Activated CD8-positive, alpha-beta memory T cell treated with anti-CD3 and anti-CD28 coated beads for 1 hour (primary cell): Measurements from ENCODE around the gene UTP4.

Experiments
- DNase-seq, 2 donors: peaks; one replicate each; pipeline ENCODE4 v3.0.0-alpha.2; 2020; ENCODE audit warnings: low read depth in 1 of 2; ENCODE audit errors: extremely low read depth in 1 of 2

Gene UTP4

DNA sequence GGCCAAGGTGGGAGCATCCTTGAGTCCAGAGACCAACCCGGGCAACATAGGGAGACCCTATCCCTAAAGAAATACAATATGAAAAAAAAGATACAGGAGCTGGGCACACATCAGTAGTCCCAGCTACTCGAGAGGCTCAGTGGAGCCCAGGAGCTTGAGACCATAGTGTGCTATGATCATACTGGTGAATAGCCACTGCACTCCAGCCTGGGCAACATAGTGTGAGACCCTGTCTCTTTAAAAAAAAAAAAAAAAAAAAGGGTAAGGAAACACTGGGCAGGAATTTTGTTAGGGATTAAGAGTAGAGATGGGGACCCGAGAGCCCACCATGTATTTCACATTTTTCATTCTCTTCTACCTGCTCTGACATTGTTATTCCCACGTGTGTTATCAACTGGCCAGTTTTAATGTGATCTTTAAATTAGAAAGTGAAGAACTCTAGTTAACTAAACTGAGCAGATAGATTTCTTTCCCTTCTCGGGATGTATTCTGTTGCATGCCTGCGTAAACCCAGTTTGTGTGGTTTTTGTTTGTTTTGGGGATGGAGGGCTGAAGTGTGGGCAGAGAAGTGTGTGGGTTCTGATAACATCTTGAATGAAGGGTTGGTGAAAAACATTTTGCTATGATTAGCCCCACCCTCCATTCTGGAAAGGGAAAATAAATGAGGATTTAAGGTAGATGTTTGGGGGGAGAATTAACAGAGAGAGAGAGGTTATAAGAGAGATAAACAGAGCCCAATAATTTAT is 37.3 kb downstream of the UTP4 start:
- DNase-seq: no peak

DNA sequence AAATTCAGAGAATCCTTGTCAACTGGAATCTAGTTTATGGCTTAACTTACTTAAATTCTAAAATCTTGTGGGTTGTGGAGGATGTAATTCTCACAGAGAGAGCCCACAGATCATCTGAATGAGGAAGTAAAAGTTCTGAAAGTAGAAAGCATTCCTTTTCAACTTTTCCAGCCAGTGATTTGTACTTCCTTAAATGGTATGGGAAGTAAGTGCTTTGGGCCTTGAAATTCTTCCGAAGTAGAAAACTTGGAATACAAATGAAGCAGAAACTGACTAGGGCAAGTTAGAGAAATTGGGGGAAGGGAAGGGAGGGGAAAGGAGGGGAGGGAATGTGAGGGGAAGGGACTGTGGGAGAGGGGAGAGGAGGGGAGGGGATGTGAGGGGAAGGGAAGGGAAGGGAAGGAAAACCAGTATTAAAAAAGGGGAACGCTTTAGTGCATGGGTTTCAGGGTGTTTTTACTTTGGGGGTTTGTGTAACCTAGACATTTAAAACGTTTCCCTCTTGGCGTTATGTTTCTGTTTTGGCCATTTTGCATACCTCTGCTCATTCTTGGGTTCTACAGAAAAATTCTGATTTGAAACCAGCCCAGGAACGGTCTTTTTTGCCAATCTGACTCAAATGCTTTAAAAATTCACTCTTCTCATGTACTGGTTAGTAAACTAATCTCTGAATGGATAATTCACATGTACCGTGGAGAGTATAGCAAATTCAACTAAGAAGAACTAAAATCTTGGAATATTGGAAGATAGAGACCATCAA is 39.1 kb downstream of the UTP4 start:
- DNase-seq: no peak

DNA sequence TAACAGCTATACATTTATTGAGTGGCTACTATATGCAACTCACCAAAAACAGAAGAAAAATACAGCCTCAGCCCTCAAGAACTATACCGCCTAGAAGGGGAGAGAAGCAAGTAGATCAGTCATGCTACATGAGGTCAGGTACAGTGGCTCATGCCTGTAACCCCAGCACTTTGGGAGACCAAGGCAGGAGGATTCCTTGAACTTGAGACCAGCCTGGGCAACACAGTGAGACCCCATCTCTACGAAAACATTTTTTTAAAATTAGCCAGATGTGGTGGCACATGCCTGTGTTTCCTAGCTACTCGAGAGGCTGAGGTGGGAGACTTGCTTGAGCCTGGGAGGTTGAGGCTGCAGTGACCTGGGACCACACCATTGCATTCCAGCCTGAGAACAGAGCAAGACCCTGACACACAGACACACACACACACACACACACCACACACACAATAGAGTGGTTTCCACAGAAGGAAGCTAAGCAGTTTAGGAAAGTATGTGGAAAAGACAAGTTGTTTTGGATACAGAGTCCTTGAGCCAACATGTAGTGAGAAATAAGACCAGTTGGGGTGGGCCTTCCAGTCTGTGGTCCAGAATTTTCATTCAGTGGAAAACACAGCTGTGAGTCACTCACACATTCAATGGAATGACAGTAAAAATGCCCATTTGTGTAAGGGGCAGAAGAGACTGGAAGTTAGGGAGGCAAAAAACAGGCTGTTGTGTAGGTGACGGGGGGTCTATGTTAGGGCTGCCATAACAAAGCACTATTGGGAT is 43.8 kb downstream of the UTP4 start:
- DNase-seq: no peak

DNA sequence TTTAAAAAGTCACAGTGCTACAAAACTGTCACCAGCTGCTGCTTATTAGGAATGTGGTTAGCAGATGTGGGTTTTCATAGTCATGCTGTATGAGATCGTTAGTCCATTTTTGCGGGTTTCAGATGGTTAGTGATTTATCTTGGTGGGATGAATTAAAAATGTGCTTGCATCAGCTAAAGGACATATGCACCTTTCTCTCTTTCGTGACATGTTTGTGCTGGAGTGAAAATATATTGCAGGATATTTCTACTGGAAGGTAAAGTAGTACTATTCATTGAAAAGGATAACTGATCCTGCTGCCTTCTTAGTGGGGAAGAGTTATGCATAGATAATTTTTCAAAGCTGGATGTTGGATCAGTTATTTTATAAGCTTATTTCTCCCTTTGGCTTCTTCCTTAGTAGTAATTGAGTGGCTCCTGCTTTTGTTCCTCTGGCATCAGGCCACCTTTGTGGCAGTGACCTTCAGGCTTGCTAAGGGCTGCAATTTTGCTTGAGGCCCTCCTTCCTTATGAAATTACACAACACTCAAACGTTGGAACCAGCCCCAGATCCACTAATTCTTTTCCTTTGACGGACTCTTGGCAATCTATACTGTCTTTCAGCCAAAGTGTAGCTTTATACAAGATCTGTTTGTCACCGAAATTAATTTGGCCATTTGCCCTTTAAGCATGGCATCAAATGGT is 47.0 kb downstream of the UTP4 start:
- no peak for DNase-seq

DNA sequence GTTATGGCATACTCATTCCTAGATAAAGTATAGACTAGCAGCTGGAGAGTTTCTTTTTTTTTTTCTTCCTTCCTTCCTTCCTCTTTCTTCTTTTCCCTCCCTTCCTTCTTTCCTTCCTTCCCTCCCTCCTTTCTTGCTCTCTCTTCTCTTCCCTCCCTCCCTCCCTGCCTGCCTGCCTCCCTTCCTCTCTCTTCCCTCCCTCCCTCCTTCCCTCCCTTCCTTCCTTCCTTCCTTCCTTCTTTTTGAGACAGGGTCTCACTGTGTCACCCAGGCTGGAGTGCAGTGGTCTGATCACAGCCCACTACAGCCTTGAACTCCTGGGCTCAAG is 47.5 kb downstream of the UTP4 start:
- DNase-seq: no peak

DNA sequence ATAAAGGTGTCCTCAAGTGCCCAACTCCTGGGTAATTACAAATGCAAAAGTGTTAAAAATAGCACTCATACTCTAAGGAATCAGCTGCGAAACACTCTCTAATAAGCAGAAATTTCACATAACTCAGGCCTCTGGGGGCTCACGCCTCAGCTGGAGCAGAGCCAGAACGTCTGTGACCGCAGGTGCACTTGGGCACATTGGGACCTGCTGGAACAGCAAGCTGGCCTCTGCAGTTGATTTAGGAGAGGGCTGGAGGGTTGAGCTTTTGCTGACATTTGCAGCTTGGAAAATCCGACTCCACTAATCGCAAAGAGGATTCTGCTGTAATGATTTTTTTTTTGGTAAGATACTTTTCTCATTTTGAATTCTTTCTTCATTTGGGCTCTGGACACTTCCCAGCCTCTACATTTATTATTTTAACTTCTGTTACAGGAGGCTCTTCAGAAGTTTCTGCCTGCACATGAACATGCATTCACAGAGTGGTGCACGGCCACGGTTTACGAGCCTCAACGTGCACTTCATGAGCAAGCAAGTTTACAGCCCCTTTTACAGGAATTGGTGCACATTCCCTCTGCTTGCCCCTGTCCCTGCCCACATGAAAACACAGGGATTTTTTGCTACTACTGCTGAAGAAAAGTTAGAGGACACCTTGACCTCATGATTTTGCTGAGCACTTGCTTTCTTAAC is 50.4 kb downstream of the UTP4 start:
- no peak for DNase-seq

DNA sequence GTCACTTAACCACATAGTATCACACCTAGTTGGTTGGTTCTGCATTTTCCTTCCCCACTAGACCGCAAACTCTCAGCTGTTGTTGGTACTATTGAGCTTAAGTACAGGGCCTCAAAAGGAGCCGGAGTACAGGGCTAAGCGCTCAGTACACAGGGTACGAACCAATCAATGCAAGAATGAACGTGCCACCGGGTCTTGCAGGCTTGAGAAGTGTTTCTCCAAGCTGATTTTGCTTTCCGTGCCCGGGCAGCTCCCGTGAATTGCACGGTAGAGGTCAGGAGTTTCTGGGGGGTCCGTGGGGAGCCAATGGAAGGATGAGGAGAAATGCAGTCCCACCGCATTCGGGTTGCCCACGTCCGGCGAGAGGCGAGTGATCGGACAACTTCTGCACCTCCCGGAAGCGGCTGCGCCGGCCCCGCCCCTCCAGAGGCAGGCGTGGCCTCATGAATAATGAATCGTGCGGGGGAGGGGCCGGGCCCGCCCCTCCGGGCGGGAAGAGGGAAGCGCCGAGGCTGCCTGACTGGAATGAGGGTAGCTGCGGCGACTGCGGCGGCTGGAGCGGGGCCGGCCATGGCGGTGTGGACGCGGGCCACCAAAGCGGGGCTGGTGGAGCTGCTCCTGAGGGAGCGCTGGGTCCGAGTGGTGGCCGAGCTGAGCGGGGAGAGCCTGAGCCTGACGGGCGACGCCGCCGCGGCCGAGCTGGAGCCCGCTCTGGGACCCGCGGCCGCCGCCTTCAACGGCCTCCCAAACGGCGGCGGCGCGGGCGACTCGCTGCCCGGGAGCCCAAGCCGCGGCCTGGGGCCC is 54.4 kb downstream of the UTP4 start, which contains the start of gene SNTB2:
TSS of gene SNTB2 (plus strand) at position 523 of the 804 bp plus-strand sequence. CDS start at position 526, 3 bp downstream.
- peak in 1 of 2 donors; percentile 76 for DNase-seq

DNA sequence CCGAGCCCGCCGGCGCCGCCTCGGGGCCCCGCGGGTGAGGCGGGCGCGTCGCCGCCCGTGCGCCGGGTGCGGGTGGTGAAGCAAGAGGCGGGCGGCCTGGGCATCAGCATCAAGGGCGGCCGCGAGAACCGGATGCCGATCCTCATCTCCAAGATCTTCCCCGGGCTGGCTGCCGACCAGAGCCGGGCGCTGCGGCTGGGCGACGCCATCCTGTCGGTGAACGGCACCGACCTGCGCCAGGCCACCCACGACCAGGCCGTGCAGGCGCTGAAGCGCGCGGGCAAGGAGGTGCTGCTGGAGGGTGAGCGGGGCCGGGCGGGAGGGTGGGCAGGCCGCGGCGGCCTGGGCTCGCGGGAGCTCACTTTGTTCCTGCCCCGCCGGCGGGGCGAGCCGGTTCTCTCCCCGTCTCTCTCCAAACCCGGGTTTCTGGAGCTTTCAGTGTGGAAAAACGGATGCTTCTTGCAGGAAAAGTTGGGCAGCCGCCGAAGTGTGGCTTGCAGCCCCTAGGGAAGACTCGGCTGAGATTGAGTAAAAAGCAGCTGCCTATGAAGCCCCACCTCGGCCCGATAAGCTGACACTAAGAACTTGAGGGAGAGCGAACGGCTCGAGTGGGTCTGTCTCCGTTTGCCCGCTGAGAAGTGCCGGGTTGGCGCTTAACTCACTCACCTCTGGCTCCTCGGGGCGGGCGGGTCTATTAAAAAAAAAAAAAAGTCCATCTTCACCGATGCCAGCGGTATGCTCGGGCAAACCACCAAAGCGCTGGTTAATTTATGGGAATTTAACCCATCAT is 55.2 kb downstream of the UTP4 start:
- DNase-seq: peak in 1 of 2 donors; percentile 16

DNA sequence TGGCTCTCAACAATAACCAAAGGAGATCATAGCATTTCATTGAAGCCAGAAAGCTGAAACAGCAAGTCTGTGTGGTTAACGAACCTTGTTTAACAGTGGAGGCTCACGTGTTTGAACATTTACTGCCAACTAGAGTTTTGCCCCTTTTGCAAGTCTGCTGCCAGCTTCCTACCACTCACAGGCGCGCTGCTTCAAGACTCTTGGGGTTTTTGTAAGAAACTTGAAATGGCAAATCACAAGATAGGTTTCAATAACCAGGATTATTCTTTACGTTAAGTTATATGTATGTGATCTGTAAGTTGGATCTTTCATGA is 55.7 kb downstream of the UTP4 start:
- DNase-seq: no peak

DNA sequence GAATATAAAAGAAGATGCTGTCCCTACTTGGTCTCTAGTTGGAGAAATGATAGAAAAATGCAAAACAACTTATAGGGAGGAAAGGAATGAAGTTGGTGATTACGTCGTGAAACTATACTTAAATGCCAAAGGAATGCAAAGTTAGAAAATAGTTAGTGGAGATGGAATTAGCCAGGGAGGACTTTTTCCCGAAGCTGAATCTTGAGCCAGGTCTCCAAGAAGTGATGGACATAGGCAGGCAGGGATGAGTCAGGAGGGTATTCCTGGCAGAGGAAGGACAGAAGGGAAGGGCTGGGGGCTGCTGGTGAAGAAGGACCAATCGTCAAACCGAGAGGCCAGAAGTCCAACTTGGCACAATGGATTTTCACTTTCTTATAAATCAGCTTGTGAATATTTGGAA is 56.3 kb downstream of the UTP4 start:
- no peak for DNase-seq

DNA sequence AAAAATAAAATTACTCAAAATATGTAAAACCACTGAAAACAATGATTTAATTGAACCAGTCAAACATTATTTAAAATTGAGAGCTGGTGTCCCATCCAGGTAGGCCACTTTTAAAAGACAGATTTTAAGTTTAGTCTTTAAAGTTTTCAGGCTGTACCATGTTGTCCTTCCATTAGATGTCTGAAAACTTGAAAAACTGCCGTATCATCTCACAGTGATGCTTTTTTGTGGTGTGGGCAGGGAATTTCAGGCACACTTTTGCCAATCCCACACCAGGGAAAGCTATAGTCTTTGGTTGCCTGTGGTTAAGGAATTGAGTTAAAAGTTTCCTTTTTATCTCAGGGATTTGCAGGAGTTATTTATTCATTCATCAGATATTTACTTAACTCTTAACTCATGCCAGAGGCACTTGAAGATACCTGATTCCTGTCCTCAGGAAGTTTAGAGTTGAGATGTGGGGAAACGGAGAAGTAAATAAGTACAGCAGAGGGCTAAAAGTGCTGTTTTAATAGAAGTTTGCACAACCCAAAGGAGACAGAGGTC is 57.7 kb downstream of the UTP4 start:
- DNase-seq: no peak

DNA sequence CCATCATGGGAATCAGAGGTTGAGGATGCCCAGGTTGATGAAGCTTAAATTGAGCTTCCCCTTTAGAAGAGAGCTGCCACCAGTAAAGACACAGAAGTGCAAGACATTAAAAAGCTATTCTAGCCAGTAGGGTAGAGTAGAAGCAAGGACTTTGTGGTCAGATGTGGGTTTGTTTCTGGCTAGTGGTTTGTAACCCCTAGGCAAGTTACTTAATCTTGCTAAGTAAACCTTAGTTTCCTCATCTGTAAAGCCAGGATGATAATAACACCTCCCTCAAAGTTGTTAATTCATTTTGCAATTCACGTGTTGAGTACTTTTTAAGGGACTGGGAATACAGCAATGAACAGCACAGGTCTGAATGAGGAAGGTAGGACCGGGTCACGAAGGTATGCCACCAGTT is 58.1 kb downstream of the UTP4 start:
- DNase-seq: no peak

DNA sequence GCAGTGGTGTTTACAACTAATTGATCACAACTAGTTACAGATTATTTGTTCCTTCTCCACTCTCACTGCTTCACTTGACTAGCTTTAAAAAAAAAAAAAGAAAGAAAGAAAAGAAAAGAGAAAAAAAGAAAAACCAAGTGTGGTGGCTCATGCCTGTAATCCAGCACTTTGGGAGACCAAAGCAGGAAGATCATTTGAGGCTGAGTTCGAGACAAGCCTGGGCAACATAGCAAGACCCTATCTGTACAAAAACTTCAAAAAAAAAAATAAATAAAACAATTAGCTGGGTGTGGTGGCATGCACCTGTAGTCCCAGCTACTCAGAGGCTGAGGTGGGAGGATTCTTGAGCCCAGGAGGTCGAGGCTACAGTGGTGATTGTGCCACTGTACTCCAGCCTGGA is 58.7 kb downstream of the UTP4 start:
- no peak for DNase-seq

DNA sequence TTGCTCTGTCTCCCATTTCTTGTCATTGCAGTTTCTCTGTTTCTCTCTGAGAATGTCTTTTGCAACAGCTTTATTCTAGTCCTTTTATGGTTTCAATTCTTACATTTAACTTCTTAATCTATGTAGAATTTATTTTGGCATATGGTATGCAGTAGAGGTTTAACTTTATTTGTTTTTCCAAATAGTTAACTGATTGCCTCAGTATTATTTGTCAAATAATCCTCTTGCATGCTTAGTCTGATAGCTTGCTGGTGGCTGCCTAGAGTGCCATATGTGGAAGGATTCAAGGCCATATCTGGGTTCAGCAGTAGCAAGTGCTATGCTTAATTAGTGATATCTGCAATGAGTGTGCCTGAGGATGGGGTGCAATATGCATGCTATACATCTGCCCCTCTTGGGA is 61.4 kb downstream of the UTP4 start:
- no peak for DNase-seq

DNA sequence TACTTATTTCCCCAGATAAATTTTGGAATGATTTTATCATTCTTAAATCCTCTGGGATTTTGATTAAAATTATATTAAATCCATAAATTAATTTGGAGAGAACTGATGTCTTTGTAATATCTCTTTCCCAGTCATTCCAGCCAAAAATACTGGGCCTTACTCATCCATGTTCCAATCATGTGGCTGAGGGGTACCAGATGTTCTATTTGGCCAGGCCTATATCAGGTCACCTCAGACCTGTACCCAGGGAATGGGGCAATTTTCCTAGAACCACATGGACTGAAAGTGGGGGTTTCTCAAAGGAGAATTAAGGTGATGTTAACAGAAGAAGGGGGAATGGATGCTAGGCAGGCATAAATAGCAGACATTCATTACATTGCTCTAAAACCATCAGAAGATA is 62.0 kb downstream of the UTP4 start:
- no peak for DNase-seq

DNA sequence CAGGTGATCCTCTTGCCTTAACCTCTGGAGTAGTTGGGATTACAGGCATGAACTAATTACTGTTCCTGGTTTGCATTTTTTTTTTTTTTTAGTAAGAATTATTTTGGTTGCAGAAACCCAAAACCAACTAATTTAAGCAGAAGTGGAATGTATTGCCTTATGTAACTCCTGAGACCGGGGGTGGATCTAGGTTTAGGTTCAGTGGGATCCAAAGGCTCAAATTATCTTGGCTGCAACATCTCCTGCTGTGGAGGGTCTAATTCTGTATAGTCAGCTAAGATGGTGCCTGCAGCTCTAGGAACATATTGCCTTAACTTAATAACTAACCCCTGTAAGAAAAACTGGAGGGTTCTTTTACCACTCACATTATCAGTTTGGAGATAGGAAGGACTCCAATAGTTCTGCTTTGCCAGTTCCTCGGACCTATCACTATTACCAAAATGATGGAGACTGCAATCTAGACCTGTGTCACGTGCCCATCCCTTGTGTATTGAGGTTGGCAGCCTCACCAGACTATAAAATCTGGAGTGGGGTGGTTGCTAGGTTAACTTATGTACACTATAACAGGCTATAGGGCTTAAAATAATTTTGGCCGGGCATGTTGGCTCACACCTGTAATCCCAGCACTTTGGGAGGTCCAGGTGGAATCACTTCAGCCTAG is 63.0 kb downstream of the UTP4 start:
- DNase-seq: no peak

DNA sequence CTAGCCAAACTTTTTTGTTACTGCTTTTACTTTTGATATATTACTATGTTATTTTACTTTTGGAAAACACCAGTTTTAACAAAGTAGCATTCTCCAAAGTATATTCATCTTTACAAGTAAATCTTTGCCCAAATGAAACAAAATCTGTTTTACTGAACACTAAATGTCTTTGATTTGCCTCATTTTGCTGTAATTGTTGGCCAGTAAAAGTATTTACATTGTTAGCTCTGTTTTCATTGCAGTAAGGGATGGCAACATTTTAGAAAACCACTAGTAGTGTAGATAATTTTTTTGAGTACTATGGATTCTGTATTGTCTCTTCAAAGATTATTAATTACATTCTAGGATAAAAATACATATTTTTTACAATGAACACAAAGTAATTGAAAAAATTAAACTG is 65.1 kb downstream of the UTP4 start:
- no peak for DNase-seq

DNA sequence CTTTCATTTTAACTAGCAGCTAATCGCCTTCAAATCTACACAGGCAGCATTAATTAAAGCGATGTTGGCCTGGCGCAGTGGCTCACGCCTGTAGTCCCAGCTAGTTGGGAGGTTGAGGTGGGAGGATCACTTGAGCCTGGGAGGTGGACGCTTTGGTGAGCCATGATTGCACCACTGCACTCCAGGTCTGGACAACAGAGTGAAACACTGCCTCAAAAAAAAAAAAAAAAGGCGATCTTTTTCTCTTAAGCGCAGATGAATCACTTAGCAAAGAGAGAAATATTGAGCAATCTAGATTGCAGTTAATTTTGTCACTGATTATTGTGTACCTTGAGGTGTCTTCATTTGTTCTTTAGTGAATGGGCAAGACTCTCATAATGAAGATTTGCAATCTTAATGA is 66.9 kb downstream of the UTP4 start:
- no peak for DNase-seq
